HepG2 (cell line): ENCODE results near the gene PSORS1C2. TPM values are rescaled to one million over a fixed set of nuclear protein-coding genes. Genes with fewer than 3 reads are reported as not detected.

Source experiments
- GATA4 ChIP-seq: sonication (generic); IDR thresholded peaks from 2 replicates; pipeline ENCODE4 v1.6.1; 2016; ENCODE audit warnings: antibody characterized with exemption, low read depth, borderline replicate concordance
- HDAC1 ChIP-seq: sonication (generic); formaldehyde crosslinking; IDR thresholded peaks from 2 replicates; pipeline ENCODE4 v1.5.1; 2020; ENCODE audit warnings: mild to moderate bottlenecking, missing genetic modification reagents
- NCOA1 ChIP-seq: sonication (generic); formaldehyde crosslinking; IDR thresholded peaks from 2 replicates; pipeline ENCODE4 v1.9.0; 2021; ENCODE audit warnings: missing genetic modification reagents
- SMAD3 ChIP-seq: sonication (generic); formaldehyde crosslinking; IDR thresholded peaks from 2 replicates; pipeline ENCODE4 v1.4.0; 2020; ENCODE audit warnings: missing genetic modification reagents
- SRY ChIP-seq: sonication (generic); formaldehyde crosslinking; IDR thresholded peaks from 2 replicates; pipeline ENCODE4 v1.8.0; 2022; ENCODE audit warnings: mild to moderate bottlenecking, missing genetic modification reagents
- ZKSCAN5 ChIP-seq: sonication (generic); formaldehyde crosslinking; IDR thresholded peaks from 2 replicates; pipeline ENCODE4 v1.5.1; 2020; ENCODE audit warnings: mild to moderate bottlenecking, missing genetic modification reagents
- ZNF367 ChIP-seq: sonication (generic); formaldehyde crosslinking; IDR thresholded peaks from 2 replicates; pipeline ENCODE4 v1.4.0; 2020; ENCODE audit warnings: missing genetic modification reagents, borderline replicate concordance
- ZNF430 ChIP-seq: sonication (generic); formaldehyde crosslinking; IDR thresholded peaks from 2 replicates; pipeline ENCODE4 v1.9.0; 2021; ENCODE audit warnings: mild to moderate bottlenecking, missing genetic modification reagents
- ZNF605 ChIP-seq: sonication (generic); formaldehyde crosslinking; IDR thresholded peaks from 2 replicates; pipeline ENCODE4 v1.8.0; 2022; ENCODE audit warnings: mild to moderate bottlenecking, missing genetic modification reagents
- ZNF607 ChIP-seq: sonication (generic); formaldehyde crosslinking; IDR thresholded peaks from 2 replicates; pipeline ENCODE4 v1.5.1; 2020; ENCODE audit warnings: missing genetic modification reagents, mild to moderate bottlenecking, borderline replicate concordance
- ZNF747 ChIP-seq: sonication (generic); formaldehyde crosslinking; IDR thresholded peaks from 2 replicates; pipeline ENCODE4 v1.8.1; 2023; ENCODE audit warnings: missing genetic modification reagents, mild to moderate bottlenecking, borderline replicate concordance
- polyA plus RNA-seq, 8 experiments: library from polyadenylated mRNA; depleted of rRNA in 3 of 8; stranded (reverse) in 7 of 8; unstranded in 1 of 8; fragments of >200 nt; fragmentation: Illumina TruSeq in 4 of 8; extraction: Trizol in 4 of 8; gene quantifications; 2 replicates each; pipeline versions ENCODE4 v1.2.1 to v1.2.3, GENCODE V29; 2011 to 2016; ENCODE audit warnings: low read depth in 4 of 8, missing spikeins in 1 of 8, mixed read lengths in 1 of 8; ENCODE audit not compliant: insufficient read depth in 1 of 8
- total RNA-seq, 5 experiments: library from RNA; depleted of rRNA; stranded (reverse); fragments of >200 nt; fragmentation: Illumina TruSeq; extraction: Trizol; gene quantifications; 2 replicates each; pipeline ENCODE4 v1.2.3, GENCODE V29; 2016; ENCODE audit warnings: low read depth in 1 of 5
- TF ChIP-seq, protein P1 (sequence below): sonication (generic); formaldehyde crosslinking; IDR thresholded peaks from 2 replicates; pipeline ENCODE4 v1.4.0; 2020; ENCODE audit warnings: missing genetic modification reagents
- TF ChIP-seq, protein P2 (sequence below): sonication (generic); formaldehyde crosslinking; IDR thresholded peaks from 2 replicates; pipeline ENCODE4 v1.9.0; 2021; ENCODE audit warnings: mild to moderate bottlenecking, missing genetic modification reagents

The PSORS1C2 gene
- total and polyA plus RNA-seq, 2 of the 13 experiments (the other 11 are each of a cell fraction or from before 2014, with no cell fraction given): not detected

DNA sequence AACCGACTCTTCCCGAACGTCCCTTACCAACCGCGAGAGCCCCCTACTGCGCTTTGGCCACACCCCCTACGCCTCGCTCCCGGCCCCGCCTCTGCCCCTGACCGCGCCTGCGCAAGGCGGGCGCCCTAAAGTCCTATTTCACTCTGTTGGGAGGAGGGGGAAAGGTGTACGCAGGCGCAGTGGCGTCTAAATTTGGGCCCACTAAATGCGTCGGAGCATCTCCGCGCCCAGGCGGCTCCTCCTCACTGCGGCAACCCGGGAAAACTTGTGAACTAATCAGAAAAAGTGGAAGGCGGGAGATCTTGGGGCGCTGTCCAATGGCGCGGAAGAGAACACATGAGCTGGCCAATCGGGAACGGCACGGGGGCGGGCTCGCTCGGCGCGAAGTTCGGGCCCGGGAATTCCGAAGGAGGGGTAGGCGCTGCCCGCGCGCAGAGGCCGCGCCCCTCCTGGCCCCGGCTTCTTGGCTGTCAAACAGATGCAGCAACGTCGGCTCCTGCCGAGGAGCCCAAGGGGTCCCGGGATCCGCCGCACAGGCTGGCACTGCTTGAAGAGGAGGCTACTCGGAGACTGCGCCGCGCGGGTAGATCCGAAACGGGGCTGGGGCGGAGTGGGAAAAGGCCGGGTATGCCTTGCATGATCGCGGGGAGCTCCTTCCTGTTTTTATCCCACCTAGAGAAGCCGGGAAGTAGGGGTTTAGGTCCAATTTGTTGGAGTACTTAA is 19.4 kb upstream of the PSORS1C2 start, which contains the start of gene TCF19 (continued):
- TF ChIP-seq, protein P1, sequence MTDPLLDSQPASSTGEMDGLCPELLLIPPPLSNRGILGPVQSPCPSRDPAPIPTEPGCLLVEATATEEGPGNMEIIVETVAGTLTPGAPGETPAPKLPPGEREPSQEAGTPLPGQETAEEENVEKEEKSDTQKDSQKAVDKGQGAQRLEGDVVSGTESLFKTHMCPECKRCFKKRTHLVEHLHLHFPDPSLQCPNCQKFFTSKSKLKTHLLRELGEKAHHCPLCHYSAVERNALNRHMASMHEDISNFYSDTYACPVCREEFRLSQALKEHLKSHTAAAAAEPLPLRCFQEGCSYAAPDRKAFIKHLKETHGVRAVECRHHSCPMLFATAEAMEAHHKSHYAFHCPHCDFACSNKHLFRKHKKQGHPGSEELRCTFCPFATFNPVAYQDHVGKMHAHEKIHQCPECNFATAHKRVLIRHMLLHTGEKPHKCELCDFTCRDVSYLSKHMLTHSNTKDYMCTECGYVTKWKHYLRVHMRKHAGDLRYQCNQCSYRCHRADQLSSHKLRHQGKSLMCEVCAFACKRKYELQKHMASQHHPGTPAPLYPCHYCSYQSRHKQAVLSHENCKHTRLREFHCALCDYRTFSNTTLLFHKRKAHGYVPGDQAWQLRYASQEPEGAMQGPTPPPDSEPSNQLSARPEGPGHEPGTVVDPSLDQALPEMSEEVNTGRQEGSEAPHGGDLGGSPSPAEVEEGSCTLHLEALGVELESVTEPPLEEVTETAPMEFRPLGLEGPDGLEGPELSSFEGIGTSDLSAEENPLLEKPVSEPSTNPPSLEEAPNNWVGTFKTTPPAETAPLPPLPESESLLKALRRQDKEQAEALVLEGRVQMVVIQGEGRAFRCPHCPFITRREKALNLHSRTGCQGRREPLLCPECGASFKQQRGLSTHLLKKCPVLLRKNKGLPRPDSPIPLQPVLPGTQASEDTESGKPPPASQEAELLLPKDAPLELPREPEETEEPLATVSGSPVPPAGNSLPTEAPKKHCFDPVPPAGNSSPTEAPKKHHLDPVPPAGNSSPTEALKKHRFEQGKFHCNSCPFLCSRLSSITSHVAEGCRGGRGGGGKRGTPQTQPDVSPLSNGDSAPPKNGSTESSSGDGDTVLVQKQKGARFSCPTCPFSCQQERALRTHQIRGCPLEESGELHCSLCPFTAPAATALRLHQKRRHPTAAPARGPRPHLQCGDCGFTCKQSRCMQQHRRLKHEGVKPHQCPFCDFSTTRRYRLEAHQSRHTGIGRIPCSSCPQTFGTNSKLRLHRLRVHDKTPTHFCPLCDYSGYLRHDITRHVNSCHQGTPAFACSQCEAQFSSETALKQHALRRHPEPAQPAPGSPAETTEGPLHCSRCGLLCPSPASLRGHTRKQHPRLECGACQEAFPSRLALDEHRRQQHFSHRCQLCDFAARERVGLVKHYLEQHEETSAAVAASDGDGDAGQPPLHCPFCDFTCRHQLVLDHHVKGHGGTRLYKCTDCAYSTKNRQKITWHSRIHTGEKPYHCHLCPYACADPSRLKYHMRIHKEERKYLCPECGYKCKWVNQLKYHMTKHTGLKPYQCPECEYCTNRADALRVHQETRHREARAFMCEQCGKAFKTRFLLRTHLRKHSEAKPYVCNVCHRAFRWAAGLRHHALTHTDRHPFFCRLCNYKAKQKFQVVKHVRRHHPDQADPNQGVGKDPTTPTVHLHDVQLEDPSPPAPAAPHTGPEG: no peak
- TF ChIP-seq ZNF367 (CRISPR knock-in tag): no peak
- TF ChIP-seq ZNF605 (CRISPR knock-in tag): peak; percentile 46; the same call in 1 of the 2 replicates
- TF ChIP-seq HDAC1: peak; percentile 99
- no peak for TF ChIP-seq ZKSCAN5
- peak; percentile 78; the same call in 1 of the 2 replicates for TF ChIP-seq ZNF607
- TF ChIP-seq, protein P2, sequence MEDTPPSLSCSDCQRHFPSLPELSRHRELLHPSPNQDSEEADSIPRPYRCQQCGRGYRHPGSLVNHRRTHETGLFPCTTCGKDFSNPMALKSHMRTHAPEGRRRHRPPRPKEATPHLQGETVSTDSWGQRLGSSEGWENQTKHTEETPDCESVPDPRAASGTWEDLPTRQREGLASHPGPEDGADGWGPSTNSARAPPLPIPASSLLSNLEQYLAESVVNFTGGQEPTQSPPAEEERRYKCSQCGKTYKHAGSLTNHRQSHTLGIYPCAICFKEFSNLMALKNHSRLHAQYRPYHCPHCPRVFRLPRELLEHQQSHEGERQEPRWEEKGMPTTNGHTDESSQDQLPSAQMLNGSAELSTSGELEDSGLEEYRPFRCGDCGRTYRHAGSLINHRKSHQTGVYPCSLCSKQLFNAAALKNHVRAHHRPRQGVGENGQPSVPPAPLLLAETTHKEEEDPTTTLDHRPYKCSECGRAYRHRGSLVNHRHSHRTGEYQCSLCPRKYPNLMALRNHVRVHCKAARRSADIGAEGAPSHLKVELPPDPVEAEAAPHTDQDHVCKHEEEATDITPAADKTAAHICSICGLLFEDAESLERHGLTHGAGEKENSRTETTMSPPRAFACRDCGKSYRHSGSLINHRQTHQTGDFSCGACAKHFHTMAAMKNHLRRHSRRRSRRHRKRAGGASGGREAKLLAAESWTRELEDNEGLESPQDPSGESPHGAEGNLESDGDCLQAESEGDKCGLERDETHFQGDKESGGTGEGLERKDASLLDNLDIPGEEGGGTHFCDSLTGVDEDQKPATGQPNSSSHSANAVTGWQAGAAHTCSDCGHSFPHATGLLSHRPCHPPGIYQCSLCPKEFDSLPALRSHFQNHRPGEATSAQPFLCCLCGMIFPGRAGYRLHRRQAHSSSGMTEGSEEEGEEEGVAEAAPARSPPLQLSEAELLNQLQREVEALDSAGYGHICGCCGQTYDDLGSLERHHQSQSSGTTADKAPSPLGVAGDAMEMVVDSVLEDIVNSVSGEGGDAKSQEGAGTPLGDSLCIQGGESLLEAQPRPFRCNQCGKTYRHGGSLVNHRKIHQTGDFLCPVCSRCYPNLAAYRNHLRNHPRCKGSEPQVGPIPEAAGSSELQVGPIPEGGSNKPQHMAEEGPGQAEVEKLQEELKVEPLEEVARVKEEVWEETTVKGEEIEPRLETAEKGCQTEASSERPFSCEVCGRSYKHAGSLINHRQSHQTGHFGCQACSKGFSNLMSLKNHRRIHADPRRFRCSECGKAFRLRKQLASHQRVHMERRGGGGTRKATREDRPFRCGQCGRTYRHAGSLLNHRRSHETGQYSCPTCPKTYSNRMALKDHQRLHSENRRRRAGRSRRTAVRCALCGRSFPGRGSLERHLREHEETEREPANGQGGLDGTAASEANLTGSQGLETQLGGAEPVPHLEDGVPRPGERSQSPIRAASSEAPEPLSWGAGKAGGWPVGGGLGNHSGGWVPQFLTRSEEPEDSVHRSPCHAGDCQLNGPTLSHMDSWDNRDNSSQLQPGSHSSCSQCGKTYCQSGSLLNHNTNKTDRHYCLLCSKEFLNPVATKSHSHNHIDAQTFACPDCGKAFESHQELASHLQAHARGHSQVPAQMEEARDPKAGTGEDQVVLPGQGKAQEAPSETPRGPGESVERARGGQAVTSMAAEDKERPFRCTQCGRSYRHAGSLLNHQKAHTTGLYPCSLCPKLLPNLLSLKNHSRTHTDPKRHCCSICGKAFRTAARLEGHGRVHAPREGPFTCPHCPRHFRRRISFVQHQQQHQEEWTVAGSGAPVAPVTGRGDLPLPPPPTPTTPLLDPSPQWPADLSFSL (CRISPR knock-in tag): no peak
- TF ChIP-seq ZNF747 (CRISPR knock-in tag): peak; percentile 40; the same call in 1 of the 2 replicates
- 0 out of 2 replicates have a peak, but pooled peaks have one; percentile 28 for TF ChIP-seq NCOA1 (CRISPR knock-in tag)
- TF ChIP-seq SRY (CRISPR knock-in tag): peak; percentile 91; the same call in 1 of the 2 replicates
- no peak for TF ChIP-seq ZNF430 (CRISPR knock-in tag)
- TF ChIP-seq GATA4: no peak
- 0 out of 2 replicates have a peak, but pooled peaks have one; percentile 28 for TF ChIP-seq SMAD3 (CRISPR knock-in tag)
